NB4 (cell line): ENCODE measurements around the gene KRT5.

Source experiments
- CTCF ChIP-seq: IDR thresholded peaks from one replicate; pipeline ENCODE4 v1.5.1; 2012; ENCODE audit warnings: low read depth, low read length
- MYC ChIP-seq: IDR thresholded peaks from 2 replicates; pipeline ENCODE4 v1.6.1; 2011; ENCODE audit warnings: low read depth, low read length
- POLR2A ChIP-seq: IDR thresholded peaks from 2 replicates; pipeline ENCODE4 v1.6.1; 2011; ENCODE audit warnings: mild to moderate bottlenecking; ENCODE audit not compliant: insufficient read length; ENCODE audit errors: extremely low read depth

GRCh38 chr12:52515319-52515646 is 4.9 kb downstream of the KRT5 start:
- TF ChIP-seq CTCF (no peak), POLR2A (no peak), MYC (no peak)
